ENCODE results near the gene TAPBP. TPM values are rescaled to one million over a fixed set of nuclear protein-coding genes. Genes with fewer than 3 reads are reported as not detected.

TAPBP gene
- total and polyA plus RNA-seq, 9 of the 15 experiments (the other 6 are each of a cell fraction or from before 2014, with no cell fraction given): 5.6 to 74.0 (median 22.3) TPM

DNA sequence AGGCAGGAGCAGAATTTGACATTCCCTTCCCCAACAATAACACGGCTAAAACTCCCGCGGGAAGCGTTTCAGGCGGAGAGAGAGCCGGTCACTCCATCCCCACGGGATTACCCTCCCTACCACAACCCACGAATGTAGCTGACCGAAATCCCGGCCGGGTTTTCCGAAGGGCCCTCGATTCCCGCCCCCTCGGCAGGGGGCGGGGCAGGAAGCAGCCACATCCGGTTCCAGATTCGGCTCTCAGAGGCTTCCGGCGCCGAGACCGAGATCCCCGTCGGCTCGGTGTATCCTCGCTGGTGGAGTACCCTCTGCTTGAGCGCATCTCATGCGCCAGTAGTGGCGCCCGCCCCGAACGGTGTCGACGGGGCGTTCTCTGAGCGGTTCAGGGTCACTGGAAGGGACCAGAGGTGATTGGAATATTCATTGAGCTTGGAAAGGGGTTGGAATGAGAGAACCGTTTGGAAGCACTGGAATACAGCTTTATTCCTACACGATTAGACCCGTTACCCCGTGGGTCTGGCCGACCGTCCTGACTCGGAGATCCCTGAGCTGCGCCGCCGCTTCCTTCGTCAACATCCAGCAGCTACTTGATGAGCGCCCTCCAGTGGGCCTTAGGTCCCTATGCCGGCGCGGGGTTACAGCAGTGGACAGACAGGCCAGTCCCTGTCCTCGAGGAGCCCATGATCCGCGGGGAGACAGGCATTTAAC is 14.5 kb downstream of the TAPBP start (continued):
- TF ChIP-seq ARHGAP35 (IDR thresholded peaks at IDR 0.05; ENCODE audit: partially characterized antibody): no peak
- TF ChIP-seq TRIM28 (IDR thresholded peaks at IDR 0.05): peak; percentile 82; the same call in 1 of the 2 replicates
- TF ChIP-seq LCOR (CRISPR knock-in tag; IDR thresholded peaks at IDR 0.05): no peak; the same call in 1 of the 2 replicates
- no peak for TF ChIP-seq HNRNPH1 (optimal IDR thresholded peaks at IDR 0.05; ENCODE audit: low read depth, low read length)
- no peak for TF ChIP-seq NR0B1 (IDR thresholded peaks at IDR 0.05; ENCODE audit: partially characterized antibody)
- TF ChIP-seq XRCC5 (IDR thresholded peaks at IDR 0.05; ENCODE audit: low read depth, low read length): peak; percentile 69; the same call in 1 of the 2 replicates
- no peak for TF ChIP-seq BMI1 (IDR thresholded peaks at IDR 0.05; ENCODE audit: low read length)
- no peak for TF ChIP-seq KDM1A (IDR thresholded peaks at IDR 0.05)
- TF ChIP-seq, protein P1, sequence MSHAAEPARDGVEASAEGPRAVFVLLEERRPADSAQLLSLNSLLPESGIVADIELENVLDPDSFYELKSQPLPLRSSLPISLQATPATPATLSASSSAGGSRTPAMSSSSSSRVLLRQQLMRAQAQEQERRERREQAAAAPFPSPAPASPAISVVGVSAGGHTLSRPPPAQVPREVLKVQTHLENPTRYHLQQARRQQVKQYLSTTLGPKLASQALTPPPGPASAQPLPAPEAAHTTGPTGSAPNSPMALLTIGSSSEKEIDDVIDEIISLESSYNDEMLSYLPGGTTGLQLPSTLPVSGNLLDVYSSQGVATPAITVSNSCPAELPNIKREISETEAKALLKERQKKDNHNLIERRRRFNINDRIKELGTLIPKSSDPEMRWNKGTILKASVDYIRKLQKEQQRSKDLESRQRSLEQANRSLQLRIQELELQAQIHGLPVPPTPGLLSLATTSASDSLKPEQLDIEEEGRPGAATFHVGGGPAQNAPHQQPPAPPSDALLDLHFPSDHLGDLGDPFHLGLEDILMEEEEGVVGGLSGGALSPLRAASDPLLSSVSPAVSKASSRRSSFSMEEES (CRISPR knock-in tag; IDR thresholded peaks at IDR 0.05): no peak
- TF ChIP-seq MED1 (CRISPR knock-in tag; IDR thresholded peaks at IDR 0.05; ENCODE audit: borderline replicate concordance): no peak
- TF ChIP-seq MTA1 (IDR thresholded peaks at IDR 0.05; ENCODE audit: borderline replicate concordance): no peak; the same call in 1 of the 2 replicates
- TF ChIP-seq SREBF2 (CRISPR knock-in tag; IDR thresholded peaks at IDR 0.05): no peak
- no peak for TF ChIP-seq TSC22D4 (tag; IDR thresholded peaks at IDR 0.05)
- peak; percentile 56 for TF ChIP-seq RB1 (IDR thresholded peaks at IDR 0.05; ENCODE audit: low read depth)
- TF ChIP-seq CREB1 (IDR thresholded peaks at IDR 0.05): peak; percentile 51
- peak; percentile 67 for TF ChIP-seq CREB1 (CRISPR knock-in tag; IDR thresholded peaks at IDR 0.05)
- TF ChIP-seq POLR2AphosphoS2 (IDR thresholded peaks at IDR 0.05; ENCODE audit: low read length): peak; percentile 98
- TF ChIP-seq KDM2B (CRISPR knock-in tag; IDR thresholded peaks at IDR 0.05): peak; percentile 58; the same call in 1 of the 2 replicates
- no peak for TF ChIP-seq KHSRP (IDR thresholded peaks at IDR 0.05)
- TF ChIP-seq E2F6 (IDR thresholded peaks at IDR 0.05; ENCODE audit: borderline replicate concordance in 1 of 2, extremely low read depth in 1 of 2, insufficient read depth in 1 of 2, insufficient read length in 1 of 2, low read depth in 1 of 2, low read length in 1 of 2, poor library complexity in 1 of 2, severe bottlenecking in 1 of 2): peak; percentile 43 to 87
- TF ChIP-seq PTTG1 (tag; IDR thresholded peaks at IDR 0.05; ENCODE audit: low read depth): no peak
- 0 out of 2 replicates have a peak, but pooled peaks have one; percentile 37 for TF ChIP-seq ERF (CRISPR knock-in tag; IDR thresholded peaks at IDR 0.05)
- peak; percentile 46 for TF ChIP-seq EP300 (IDR thresholded peaks at IDR 0.05; ENCODE audit: low read length)
- no peak for TF ChIP-seq ZNF316 (IDR thresholded peaks at IDR 0.05)
- peak; percentile 15; the same call in 1 of the 2 replicates for TF ChIP-seq NR2F6 (CRISPR knock-in tag; IDR thresholded peaks at IDR 0.05)
- no peak for TF ChIP-seq CEBPG (CRISPR knock-in tag; IDR thresholded peaks at IDR 0.05)
- no peak for TF ChIP-seq CEBPG (tag; conservative IDR thresholded peaks at IDR 0.05 in 1 of 2, IDR thresholded peaks at IDR 0.05 in 1 of 2)
- peak; percentile 93 for TF ChIP-seq SMAD1 (IDR thresholded peaks at IDR 0.05; ENCODE audit: low read depth, low read length, partially characterized antibody)

All from K562 (cell line).